Measurements from ENCODE around the gene AMZ1.

DNA sequence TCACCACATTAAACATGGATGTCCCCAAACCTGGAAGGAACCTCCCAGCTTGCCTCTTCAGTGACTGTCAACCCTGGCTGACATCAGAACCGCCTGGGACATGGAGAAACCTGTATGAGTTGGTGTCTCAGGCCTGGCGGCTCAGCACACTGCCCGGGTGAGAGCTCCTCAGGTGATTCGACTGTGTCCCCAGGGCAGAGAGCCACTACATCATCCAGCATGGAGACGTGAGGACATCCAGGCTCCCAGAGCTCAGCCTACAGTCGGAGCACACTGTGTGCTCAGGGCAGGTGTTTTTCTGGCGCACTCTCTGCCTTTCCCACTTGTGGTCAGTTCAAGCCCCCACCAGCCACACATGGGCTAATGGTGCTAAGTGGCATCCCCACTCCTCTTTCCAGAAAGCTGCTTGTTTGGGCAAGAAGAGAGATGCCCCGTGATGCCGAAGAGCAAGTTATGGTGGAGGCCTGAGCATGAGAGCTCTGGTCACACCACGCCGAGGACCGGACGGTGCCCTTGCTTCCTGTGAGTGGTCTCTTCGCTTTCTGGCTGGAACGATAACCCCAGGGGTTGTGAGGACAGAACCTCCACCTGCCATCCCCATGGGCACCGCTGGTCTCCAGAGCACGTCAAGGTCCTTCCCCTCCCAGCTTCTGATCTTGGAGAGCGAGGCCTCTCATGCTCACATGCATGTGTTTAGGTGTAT is 38.5 kb downstream of the AMZ1 start:
- TF ChIP-seq, protein P1, sequence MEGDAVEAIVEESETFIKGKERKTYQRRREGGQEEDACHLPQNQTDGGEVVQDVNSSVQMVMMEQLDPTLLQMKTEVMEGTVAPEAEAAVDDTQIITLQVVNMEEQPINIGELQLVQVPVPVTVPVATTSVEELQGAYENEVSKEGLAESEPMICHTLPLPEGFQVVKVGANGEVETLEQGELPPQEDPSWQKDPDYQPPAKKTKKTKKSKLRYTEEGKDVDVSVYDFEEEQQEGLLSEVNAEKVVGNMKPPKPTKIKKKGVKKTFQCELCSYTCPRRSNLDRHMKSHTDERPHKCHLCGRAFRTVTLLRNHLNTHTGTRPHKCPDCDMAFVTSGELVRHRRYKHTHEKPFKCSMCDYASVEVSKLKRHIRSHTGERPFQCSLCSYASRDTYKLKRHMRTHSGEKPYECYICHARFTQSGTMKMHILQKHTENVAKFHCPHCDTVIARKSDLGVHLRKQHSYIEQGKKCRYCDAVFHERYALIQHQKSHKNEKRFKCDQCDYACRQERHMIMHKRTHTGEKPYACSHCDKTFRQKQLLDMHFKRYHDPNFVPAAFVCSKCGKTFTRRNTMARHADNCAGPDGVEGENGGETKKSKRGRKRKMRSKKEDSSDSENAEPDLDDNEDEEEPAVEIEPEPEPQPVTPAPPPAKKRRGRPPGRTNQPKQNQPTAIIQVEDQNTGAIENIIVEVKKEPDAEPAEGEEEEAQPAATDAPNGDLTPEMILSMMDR (IDR thresholded peaks at IDR 0.05) = no peak
- TF ChIP-seq EZH2 (IDR thresholded peaks at IDR 0.05) (no peak), EZH2phosphoT487 (IDR thresholded peaks at IDR 0.05) (no peak)

Measured in neural progenitor cell (in vitro differentiated cells).